ENCODE data around the gene ARF3.

ARF3 gene

DNA sequence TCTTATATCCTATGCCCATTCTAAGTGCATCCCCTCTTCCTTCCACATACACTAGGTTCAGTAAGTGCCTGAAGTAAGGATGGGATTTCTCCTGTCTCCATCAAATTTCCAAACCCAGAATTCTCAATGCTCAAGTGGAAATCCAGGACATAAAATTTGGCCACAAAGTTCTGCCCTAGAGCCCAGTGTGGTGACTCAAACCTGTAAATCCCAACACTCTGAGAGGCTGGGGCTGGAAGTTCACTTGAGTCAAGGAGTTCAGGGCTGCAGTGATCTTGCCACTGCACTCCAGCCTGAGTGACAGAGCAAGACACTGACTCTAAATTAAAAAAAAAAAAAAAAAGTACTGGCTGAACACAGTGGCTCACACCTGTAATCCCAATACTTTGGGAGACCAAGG lies 4.5 kb upstream of the ARF3 start:
- DNase-seq (ENCODE audit: insufficient read length, low spot score) (no peak), FAIRE-seq (no peak)
- TF ChIP-seq, protein P1, sequence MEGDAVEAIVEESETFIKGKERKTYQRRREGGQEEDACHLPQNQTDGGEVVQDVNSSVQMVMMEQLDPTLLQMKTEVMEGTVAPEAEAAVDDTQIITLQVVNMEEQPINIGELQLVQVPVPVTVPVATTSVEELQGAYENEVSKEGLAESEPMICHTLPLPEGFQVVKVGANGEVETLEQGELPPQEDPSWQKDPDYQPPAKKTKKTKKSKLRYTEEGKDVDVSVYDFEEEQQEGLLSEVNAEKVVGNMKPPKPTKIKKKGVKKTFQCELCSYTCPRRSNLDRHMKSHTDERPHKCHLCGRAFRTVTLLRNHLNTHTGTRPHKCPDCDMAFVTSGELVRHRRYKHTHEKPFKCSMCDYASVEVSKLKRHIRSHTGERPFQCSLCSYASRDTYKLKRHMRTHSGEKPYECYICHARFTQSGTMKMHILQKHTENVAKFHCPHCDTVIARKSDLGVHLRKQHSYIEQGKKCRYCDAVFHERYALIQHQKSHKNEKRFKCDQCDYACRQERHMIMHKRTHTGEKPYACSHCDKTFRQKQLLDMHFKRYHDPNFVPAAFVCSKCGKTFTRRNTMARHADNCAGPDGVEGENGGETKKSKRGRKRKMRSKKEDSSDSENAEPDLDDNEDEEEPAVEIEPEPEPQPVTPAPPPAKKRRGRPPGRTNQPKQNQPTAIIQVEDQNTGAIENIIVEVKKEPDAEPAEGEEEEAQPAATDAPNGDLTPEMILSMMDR (IDR thresholded peaks at IDR 0.05; ENCODE audit: insufficient read depth, missing control alignments): no peak

DNA sequence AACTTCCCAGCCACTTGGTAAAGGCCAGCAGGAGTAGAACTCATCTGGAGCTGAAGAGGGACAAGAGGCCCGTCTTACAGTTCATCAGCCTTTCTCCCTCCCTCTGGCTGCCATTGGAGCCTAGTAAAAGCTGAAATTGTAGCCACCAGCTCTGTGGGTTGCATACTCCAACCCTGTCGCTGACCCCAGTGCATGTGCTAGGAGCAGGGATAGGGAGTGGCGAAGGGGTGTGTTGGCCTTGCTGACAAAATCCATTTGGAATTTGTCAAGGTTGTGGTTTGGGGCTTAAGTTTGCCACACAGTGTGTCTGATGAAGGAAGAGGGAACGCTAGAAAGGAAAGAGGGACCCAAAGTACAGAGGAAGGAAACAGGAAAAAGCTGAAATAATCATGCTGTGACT lies 4.0 kb upstream of the ARF3 start:
- DNase-seq (ENCODE audit: insufficient read length, low spot score) (no peak), FAIRE-seq (no peak)
- TF ChIP-seq, protein P1 (IDR thresholded peaks at IDR 0.05; ENCODE audit: insufficient read depth, missing control alignments): no peak

DNA sequence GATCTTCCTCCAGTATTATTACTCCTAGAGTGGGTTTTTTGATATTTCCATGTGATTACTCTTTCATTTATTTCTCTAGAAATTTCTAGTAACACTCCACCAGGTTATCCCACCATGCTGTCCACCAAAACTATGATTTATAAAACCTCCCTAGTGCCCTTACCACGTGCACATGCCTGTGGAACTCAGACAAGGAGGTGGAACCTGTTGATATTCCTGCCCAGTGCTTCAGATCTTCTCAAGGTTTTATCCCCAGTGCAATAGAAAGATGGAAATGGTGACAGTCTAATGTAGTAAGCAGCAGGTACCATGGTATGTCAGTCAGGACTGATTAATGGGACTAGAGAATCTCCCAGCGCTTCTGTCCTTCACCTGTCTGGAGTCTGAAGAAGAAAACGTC lies 3.5 kb upstream of the ARF3 start:
- DNase-seq (ENCODE audit: insufficient read length, low spot score) (no peak), FAIRE-seq (no peak)
- TF ChIP-seq, protein P1 (IDR thresholded peaks at IDR 0.05; ENCODE audit: insufficient read depth, missing control alignments): no peak

DNA sequence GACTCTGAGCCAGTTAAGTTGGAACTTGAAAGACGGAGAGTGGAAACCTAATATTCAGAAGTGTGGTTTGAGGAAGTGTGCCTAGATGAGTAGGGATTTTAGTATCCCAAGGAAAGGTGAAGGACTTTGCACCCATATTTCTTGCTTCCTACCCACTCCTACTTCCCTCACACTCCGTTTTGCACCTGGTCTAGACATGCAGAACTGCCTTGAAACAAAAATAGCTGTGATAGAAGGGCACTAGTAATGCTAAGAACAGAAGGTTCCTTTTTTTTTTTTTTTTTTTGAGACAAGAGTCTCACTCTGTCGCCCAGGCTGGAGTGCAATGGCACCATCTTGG lies 732 bp upstream of the ARF3 start:
- TF ChIP-seq, protein P1 (IDR thresholded peaks at IDR 0.05; ENCODE audit: insufficient read depth, missing control alignments): no peak
- no peak for FAIRE-seq
- no peak for DNase-seq (ENCODE audit: insufficient read length, low spot score)

DNA sequence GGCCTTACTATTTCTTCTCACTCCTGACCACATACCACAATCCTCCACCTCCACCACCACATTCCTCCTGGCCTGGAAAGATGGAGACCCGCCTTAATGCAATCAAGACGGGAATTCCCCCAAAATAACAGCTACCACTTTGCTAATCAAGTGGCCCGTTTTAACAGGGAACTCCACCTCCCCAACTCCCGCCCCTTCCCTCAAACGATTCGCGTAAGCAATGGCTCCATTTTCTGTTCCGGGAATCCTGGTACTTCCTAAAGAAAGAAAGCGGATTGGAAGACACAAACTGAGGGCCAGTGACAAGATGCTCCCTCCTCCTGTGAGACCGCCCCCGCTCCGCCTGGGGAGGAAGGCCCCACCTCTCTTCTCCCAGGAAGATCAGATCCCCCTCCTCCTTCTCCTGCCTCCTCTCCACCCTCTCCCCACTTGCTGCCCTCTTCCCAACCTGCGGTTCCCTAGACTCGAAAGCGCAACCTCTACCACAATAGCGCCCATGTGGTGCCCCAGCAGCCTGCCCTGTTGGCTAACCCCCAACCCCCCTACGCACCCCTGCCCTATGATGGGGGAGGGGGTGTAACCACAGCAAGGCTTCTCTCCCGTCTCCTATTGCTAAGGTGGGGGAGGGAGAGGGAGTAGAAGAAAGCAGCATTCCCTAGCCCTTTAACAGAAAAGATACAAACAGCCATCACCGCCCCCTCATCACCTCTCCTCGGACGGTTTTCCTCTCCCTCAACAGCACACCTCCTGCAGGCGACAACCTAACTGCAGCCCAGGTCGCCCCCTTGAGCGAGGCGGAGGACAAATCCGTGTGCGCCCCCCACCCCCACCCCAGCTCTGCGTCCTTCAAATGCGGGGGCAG lies 777 bp downstream of the ARF3 start:
- TF ChIP-seq, protein P1 (IDR thresholded peaks at IDR 0.05; ENCODE audit: insufficient read depth, missing control alignments): no peak
- no peak for DNase-seq (ENCODE audit: insufficient read length, low spot score)
- no peak for FAIRE-seq

DNA sequence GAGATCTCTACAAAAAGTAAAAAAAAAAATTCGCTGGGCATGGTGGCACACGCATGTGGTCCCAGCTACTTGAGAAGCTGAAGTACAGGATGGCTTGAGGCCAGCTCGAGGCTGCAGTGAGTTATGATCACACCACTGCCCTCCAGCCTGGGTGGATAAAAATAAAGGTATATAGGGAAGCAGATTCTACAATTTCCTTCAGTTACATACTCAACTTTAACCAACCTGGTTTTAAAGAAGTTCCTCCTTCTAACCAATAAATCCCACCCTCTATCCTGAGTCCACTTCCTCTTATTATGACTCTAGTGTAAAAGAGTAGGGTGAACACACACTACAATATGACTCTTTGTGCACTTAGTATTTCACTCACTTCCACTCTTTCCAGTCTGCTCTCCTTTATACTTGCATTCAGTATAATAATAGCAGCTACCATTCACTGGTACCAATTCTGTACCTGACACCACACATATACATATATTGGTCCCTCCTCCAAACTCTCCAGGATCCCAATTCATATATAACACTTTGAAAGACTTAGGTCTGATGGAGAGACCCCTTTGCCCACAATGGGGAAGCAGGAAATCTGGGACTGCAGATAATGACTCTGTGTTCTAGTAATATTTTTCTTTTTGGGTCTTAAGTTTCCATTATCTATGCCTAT lies 2.3 kb downstream of the ARF3 start:
- FAIRE-seq: no peak

More for the DNA sequence above, 2.3 kb downstream of the ARF3 start:
- no peak for DNase-seq (ENCODE audit: insufficient read length, low spot score)
- TF ChIP-seq, protein P1 (IDR thresholded peaks at IDR 0.05; ENCODE audit: insufficient read depth, missing control alignments): no peak

Data from D721Med (cell line).